AG09319 (cell line): Measurements from ENCODE around the gene CDK5RAP2.

Experiments
- DNase-seq: peaks from one replicate; pipeline ENCODE4 v3.0.0-alpha.2; 2010; ENCODE audit warnings: low read depth; ENCODE audit errors: extremely low read depth
- CTCF ChIP-seq: IDR thresholded peaks from 2 replicates; pipeline ENCODE4 v1.5.1; 2011; ENCODE audit warnings: low read depth, mild to moderate bottlenecking, inconsistent platforms, low read length, moderate library complexity

CDK5RAP2 gene

GRCh38 chr9:120570296-120570695 lies 9.7 kb downstream of the CDK5RAP2 start:
- no peak for DNase-seq
- TF ChIP-seq CTCF = no peak

DNA sequence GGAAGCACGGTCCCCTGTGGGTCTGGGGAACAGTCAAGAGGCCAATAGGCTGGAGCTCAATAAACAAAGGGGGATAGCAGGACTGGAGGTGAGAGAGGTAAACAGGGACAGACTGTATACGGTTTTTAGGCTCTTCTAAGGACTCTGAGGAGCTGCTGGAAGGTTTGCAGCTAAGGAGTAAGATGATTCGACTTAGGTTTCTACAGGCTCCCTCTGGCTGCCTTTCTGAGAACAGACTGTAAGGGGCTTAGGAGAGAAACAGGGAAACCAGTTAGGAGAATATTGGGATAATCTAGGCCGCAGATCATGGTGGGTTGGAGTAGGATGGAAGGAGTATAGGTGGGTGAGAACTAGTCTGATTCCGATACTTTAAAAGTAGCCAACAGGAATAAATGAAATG lies 10.4 kb downstream of the CDK5RAP2 start:
- TF ChIP-seq CTCF = peak; percentile 42
- DNase-seq = no peak

DNA sequence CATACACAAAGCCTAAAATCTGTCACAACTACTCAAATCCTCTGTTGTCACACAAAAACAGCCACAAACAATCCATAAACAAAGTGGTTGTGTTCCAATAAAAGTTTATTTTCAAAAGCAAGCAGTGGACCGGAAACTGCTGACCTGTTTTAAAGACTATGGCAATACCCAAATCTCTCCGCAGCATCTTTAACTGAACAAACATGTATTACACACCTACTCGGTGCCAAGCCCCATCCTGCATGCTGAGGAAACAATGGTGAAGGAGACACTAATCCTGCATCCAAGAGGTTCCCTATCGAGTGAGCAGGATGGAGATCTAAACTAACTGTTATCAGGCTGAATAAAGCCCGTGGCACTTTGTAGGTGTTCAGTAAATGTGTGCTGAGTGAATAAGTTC lies 11.2 kb downstream of the CDK5RAP2 start:
- TF ChIP-seq CTCF = no peak
- DNase-seq = no peak

- DNase-seq = no peak
- no peak for TF ChIP-seq CTCF
These were observed 12.1 kb downstream of the CDK5RAP2 start for GRCh38 chr9:120567874-120568273.

DNA sequence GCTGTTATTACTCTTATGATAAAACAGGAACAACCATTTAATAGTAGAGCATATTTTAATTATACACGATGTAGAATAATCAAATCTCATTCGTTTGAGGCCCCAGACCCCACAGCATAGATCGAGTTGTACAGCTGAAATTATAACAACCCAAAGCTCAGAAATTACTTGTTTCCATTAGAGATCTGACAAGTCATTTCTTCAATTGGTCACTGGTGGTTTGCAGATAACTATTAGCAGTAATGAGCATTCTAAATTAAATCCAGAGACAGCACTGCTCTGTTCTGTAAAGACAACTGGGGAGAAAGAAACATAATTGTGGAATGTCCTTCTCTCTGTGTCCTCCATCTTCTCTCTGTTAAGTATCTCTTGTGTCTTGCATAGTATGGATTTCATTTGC lies 12.9 kb downstream of the CDK5RAP2 start:
- no peak for TF ChIP-seq CTCF
- no peak for DNase-seq

DNA sequence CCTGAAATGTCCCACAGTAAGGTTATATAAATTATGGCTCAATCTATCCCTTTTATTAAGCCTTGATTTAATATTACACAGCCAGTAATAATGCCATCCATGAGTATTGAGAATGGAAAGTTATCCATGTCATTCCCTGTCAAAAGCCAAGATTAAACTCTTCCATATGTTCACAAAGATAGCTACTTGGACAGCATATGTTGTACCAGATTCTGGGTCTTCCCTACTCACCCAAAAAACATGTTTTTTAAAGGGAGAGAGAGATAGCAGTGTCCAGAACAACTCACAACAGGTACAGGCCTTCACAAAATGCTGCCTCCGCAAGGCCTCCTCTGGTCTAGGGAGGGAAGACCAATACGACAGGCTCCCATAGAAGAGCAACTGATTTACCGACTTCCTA lies 15.4 kb downstream of the CDK5RAP2 start:
- no peak for TF ChIP-seq CTCF
- no peak for DNase-seq

- no peak for DNase-seq
- no peak for TF ChIP-seq CTCF
These were observed 17.0 kb downstream of the CDK5RAP2 start for GRCh38 chr9:120562861-120563443.
